SH-SY5Y (cell line): ENCODE results near the gene SERINC5.

Experiments
- GATA2 ChIP-seq: IDR thresholded peaks from 2 replicates; pipeline ENCODE4 v1.6.1; 2011; ENCODE audit warnings: mild to moderate bottlenecking, low read depth, low read length
- GATA3 ChIP-seq: IDR thresholded peaks from 2 replicates; pipeline ENCODE4 v1.6.1; 2011; ENCODE audit warnings: low read depth, mild to moderate bottlenecking, low read length, moderate library complexity

DNA sequence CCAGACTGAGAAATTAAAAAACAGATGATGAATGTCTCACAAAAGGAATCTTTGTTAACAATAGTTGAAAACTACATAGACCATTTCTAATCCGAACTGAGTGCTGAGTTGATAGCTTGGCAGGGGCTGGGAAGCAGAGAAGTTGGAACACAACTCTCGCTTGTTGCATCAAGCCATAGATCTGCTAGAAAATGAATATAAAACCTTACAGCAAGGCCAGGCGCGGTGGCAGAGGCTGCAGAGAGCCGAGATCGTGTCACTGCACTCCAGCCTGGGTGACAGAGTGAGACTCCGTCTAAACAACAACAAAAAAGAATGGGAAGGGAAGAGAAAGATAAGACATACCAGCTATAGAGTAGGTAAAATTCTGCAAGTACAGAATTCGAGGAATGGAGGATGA, 35.9 kb upstream of the SERINC5 start:
- TF ChIP-seq GATA2 (no peak), GATA3 (no peak)
